ENCODE measurements around the gene MCTP1. TPM values are rescaled to one million over a fixed set of nuclear protein-coding genes. Genes with fewer than 3 reads are reported as not detected.

MCTP1 gene
- polyA plus RNA-seq, 1 donor from 2014 or later = 1.9 TPM

GRCh38 chr5:95102687-95103086, 182.2 kb downstream of the MCTP1 start:
- TF ChIP-seq POLR2AphosphoS5 (IDR thresholded peaks at IDR 0.05) = no peak
- no peak for TF ChIP-seq TAF1 (IDR thresholded peaks at IDR 0.05; ENCODE audit: low read depth)
- no peak for TF ChIP-seq EZH2 (IDR thresholded peaks at IDR 0.05; ENCODE audit: borderline replicate concordance, insufficient read depth, low read length, poor library complexity, severe bottlenecking)
- TF ChIP-seq CTCF (IDR thresholded peaks at IDR 0.05; ENCODE audit: poor library complexity, severe bottlenecking) = no peak
- no peak for TF ChIP-seq SMC3 (conservative IDR thresholded peaks at IDR 0.05; ENCODE audit: poor library complexity)
- no peak for TF ChIP-seq EP300 (conservative IDR thresholded peaks at IDR 0.05; ENCODE audit: poor library complexity, severe bottlenecking)
- no peak for TF ChIP-seq REST (IDR thresholded peaks at IDR 0.05; ENCODE audit: borderline replicate concordance)
- no peak for TF ChIP-seq RAD21 (conservative IDR thresholded peaks at IDR 0.05)
- no peak for TF ChIP-seq MXI1 (conservative IDR thresholded peaks at IDR 0.05; ENCODE audit: poor library complexity, severe bottlenecking)
- H3K9me2 ChIP-seq (ENCODE audit: insufficient read depth, low read length) = no peaks in the 10 kb centered on the region
- H3K27ac ChIP-seq (ENCODE audit: low read length) = no peak overlapping the region
- no peak overlapping the region for H2AFZ ChIP-seq (ENCODE audit: low read depth, low read length)
- H3K27me3 ChIP-seq (ENCODE audit: insufficient read depth, low read depth, low read length) = no peaks in the 10 kb centered on the region
- no peaks in the 10 kb centered on the region for H3K79me2 ChIP-seq (replicated peaks; ENCODE audit: insufficient read depth, low read length)
- no peak overlapping the region for H3K9ac ChIP-seq (ENCODE audit: low read length)
- no peaks in the 10 kb centered on the region for H3K9me3 ChIP-seq (ENCODE audit: low read length)
- H3K4me3 ChIP-seq (ENCODE audit: low read length) = no peak overlapping the region
- no peaks in the 10 kb centered on the region for H3F3A ChIP-seq (ENCODE audit: insufficient read depth, low read length, poor library complexity, severe bottlenecking)
- no peak overlapping the region for H3K4me2 ChIP-seq (ENCODE audit: low read length)
- H3K36me3 ChIP-seq (ENCODE audit: insufficient read depth, low read length) = no peaks in the 10 kb centered on the region
- H4K20me1 ChIP-seq (ENCODE audit: insufficient read depth) = no peaks in the 10 kb centered on the region

DNA sequence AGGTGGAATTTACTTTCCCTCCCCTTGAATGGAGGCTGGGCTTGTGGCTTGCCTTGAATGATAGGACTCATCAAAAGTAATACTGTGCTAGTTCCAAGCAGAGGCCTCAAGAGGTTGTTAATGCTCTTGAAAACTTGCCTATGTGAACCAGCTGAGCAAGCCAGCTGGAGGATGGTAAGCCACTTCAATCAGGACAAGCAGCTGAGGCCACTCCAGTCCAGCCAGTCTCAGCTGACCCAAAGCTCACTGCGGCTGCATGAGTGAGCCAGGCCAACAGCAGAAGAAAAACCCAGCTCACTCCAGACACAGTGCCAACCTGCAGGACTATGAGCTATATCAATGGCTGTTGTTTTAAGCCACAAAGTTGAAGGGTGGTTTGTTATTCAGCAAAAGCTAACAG, 182.8 kb downstream of the MCTP1 start:
- H3K4me2 ChIP-seq (ENCODE audit: low read length) = no peak overlapping the region
- no peaks in the 10 kb centered on the region for H3K9me3 ChIP-seq (ENCODE audit: low read length)
- no peaks in the 10 kb centered on the region for H3K27me3 ChIP-seq (ENCODE audit: insufficient read depth, low read depth, low read length)
- TF ChIP-seq RAD21 (conservative IDR thresholded peaks at IDR 0.05) = no peak
- TF ChIP-seq CTCF (IDR thresholded peaks at IDR 0.05; ENCODE audit: poor library complexity, severe bottlenecking) = no peak
- no peak for TF ChIP-seq TAF1 (IDR thresholded peaks at IDR 0.05; ENCODE audit: low read depth)
- no peak for TF ChIP-seq MXI1 (conservative IDR thresholded peaks at IDR 0.05; ENCODE audit: poor library complexity, severe bottlenecking)
- TF ChIP-seq SMC3 (conservative IDR thresholded peaks at IDR 0.05; ENCODE audit: poor library complexity) = no peak
- no peak for TF ChIP-seq EP300 (conservative IDR thresholded peaks at IDR 0.05; ENCODE audit: poor library complexity, severe bottlenecking)
- TF ChIP-seq EZH2 (IDR thresholded peaks at IDR 0.05; ENCODE audit: borderline replicate concordance, insufficient read depth, low read length, poor library complexity, severe bottlenecking) = no peak
- TF ChIP-seq POLR2AphosphoS5 (IDR thresholded peaks at IDR 0.05) = no peak
- no peak for TF ChIP-seq REST (IDR thresholded peaks at IDR 0.05; ENCODE audit: borderline replicate concordance)
- no peaks in the 10 kb centered on the region for H4K20me1 ChIP-seq (ENCODE audit: insufficient read depth)
- H2AFZ ChIP-seq (ENCODE audit: low read depth, low read length) = no peak overlapping the region
- H3K27ac ChIP-seq (ENCODE audit: low read length) = no peak overlapping the region
- H3F3A ChIP-seq (ENCODE audit: insufficient read depth, low read length, poor library complexity, severe bottlenecking) = no peaks in the 10 kb centered on the region
- H3K36me3 ChIP-seq (ENCODE audit: insufficient read depth, low read length) = no peaks in the 10 kb centered on the region
- no peak overlapping the region for H3K4me3 ChIP-seq (ENCODE audit: low read length)
- no peaks in the 10 kb centered on the region for H3K79me2 ChIP-seq (replicated peaks; ENCODE audit: insufficient read depth, low read length)
- H3K9ac ChIP-seq (ENCODE audit: low read length) = no peak overlapping the region
- H3K9me2 ChIP-seq (ENCODE audit: insufficient read depth, low read length) = no peaks in the 10 kb centered on the region

Measured in neural cell (in vitro differentiated cells).